Fibroblast of villous mesenchyme (primary cell): Measurements from ENCODE around the gene SIKE1. TPM values are rescaled to one million over a fixed set of nuclear protein-coding genes. Genes with fewer than 3 reads are reported as not detected.

Experiments
- DNase-seq: peaks from one replicate; pipeline ENCODE4 v3.0.0-alpha.2; 2010; ENCODE audit warnings: low read depth
- H3K4me3 ChIP-seq: 2 replicates; pipeline ENCODE4 v1.5.1; 2011; ENCODE audit warnings: low read depth, mild to moderate bottlenecking, low read length
- small RNA-seq: library from RNA; depleted of rRNA; stranded (forward); fragments of <200 nt; gene quantifications from one replicate; pipeline ENCODE3, GENCODE V24; 2012
- total RNA-seq: library from RNA; depleted of rRNA; stranded (reverse); fragments of >200 nt; gene quantifications from 2 replicates; pipeline ENCODE4 v1.2.3, GENCODE V29; 2012
- TF ChIP-seq, protein P1 (sequence below): IDR thresholded peaks from 2 replicates; pipeline ENCODE4 v1.5.1; 2012; ENCODE audit warnings: low read depth, mild to moderate bottlenecking, low read length; ENCODE audit not compliant: insufficient read depth

SIKE1 gene
- total RNA-seq, 1 donor = 73.8 TPM

DNA sequence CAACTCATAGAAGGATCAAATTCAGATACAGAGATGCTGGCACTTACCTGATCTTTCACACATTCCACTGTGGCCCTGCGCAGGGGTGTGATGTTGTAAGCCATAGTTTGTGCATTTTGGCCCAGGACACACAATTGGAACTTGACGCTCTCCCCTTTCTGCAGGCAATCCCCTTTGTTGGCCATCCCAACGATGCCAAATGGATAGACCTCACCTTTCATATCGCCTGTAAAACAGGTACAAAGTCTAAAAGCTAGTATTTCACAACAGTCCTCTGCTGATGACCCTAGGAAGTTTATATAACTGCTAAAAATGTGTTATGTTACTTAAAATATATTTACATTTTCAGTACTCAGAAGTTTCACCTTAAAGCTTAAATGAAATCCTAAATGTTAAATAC lies 60.0 kb downstream of the SIKE1 start:
- TF ChIP-seq, protein P1, sequence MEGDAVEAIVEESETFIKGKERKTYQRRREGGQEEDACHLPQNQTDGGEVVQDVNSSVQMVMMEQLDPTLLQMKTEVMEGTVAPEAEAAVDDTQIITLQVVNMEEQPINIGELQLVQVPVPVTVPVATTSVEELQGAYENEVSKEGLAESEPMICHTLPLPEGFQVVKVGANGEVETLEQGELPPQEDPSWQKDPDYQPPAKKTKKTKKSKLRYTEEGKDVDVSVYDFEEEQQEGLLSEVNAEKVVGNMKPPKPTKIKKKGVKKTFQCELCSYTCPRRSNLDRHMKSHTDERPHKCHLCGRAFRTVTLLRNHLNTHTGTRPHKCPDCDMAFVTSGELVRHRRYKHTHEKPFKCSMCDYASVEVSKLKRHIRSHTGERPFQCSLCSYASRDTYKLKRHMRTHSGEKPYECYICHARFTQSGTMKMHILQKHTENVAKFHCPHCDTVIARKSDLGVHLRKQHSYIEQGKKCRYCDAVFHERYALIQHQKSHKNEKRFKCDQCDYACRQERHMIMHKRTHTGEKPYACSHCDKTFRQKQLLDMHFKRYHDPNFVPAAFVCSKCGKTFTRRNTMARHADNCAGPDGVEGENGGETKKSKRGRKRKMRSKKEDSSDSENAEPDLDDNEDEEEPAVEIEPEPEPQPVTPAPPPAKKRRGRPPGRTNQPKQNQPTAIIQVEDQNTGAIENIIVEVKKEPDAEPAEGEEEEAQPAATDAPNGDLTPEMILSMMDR = no peak
- DNase-seq = no peak
- H3K4me3 ChIP-seq = no peak overlapping the region

Small RNA genes lying within 50 kb of the gene (small RNA-seq; reads per million reads assigned to genes)
- not detected for gene RNY1P13

Other genes with a start within 250 kb of the SIKE1 start
- 42.3 and 42.5 TPM in 2 replicates for gene BCAS2, start 199.1 kb downstream of the SIKE1 start, total RNA-seq
- gene DENND2C, start 110.6 kb downstream of the SIKE1 start, total RNA-seq = 2.6 and 3.2 TPM in 2 replicates
- not detected in 2 replicates for gene AMPD1, start 85.1 kb downstream of the SIKE1 start, total RNA-seq
- 75.1 and 86.8 TPM in 2 replicates for gene NRAS, start 63.9 kb downstream of the SIKE1 start, total RNA-seq
- gene CSDE1, start 22.7 kb downstream of the SIKE1 start, total RNA-seq = 419 and 541 TPM in 2 replicates
- not detected in 2 replicates for gene SYCP1, start 74.2 kb upstream of the SIKE1 start, total RNA-seq
- gene TSHB, start 249.1 kb upstream of the SIKE1 start, total RNA-seq = not detected in 2 replicates